GM15510 (cell line): ENCODE measurements around the gene ARAP1.

Experiments used
- POLR2A ChIP-seq: IDR thresholded peaks from 3 replicates; pipeline ENCODE4 v1.6.1; 2011; ENCODE audit warnings: borderline replicate concordance; ENCODE audit not compliant: insufficient read length; ENCODE audit errors: extremely low read depth

The ARAP1 gene

DNA sequence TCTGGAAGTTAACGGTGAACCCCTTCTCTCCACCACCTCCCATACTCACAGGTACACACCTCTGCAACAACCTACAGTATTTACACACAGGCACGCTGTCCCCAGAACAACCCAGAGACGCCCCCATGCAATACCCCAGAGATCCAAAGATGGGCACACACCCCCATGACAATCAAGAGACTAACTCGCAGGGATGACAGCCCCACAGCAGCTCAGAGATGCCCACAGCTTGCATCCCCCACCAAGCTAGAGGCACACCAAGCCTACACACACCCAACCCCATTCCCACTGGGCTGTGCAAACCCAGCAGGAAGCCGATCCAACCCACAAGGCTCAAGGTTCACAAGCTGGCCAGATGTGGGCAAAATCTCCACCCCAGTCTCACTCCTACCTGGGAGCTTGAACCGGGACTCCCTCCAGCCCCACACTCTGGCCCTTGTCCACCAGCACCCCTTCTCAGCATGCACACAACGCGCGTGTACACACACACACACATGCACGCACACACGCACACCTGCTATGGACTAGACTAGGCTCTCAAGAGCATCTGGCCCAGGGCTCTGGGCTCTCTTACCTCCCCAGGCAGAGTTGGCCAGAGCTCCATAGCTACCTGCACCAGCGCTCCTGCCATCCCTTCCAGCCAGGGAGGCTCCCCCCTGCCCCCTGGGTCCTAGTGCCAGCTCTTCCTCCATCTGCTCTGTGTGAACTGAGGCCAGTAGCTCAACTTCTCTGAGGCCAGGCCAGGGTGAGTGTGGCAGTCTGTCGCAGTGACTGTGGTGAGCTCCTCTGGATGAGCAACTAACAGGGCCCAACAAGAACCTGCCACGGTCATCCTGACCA is 30.1 kb upstream of the ARAP1 start:
- TF ChIP-seq POLR2A = no peak

DNA sequence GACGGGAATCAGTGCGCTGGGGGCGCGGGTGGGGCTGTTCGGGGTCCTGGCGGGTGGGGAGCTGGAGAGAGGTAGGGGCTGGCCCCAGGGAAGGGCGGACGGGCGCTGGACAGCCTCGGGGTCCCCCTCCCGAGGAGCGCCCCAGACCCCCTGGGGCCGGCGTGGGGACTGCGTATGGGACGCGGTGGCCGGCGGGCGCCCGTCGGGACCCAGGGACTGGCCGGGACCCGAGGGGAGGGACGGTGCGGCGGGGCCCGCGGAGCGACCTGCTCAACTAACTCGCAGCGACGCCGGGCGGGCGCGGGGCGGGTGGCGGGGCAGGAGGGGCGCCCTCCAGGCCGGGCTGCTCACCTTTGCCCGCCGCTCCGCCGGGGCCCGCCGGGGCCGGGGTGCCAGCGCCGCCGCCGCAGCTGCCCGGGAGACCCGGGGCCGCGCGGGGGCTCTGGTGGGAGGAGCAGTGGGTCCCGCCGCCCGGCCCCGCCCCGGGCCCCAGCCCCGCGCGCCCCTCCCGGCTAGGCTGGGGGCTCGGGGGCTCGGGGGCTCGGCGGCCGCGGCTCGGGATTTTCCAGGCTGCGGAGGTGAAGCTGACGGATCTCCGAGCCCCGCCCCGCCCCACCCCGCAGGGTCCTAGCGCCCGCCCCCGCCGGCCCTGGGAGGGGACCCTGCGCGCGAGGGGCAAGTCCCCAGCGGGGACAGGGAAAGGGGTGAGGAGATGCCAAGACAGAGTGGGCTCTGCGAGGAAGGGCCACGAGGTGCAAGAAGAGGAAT is 29.3 kb upstream of the ARAP1 start:
- TF ChIP-seq POLR2A = no peak

DNA sequence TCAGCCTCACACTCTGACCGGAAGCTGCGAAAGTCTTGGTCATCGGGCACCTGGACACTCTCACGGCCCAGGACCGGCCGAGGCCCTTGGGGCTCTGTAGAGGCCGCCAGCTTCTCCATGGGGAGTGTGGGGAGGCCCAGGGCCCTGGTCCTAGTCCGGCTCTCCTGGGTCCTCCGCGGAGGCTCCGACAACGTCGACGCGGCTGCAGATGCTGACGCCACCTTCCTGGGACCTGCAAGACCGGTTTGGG is 28.8 kb upstream of the ARAP1 start:
- TF ChIP-seq POLR2A = no peak

DNA sequence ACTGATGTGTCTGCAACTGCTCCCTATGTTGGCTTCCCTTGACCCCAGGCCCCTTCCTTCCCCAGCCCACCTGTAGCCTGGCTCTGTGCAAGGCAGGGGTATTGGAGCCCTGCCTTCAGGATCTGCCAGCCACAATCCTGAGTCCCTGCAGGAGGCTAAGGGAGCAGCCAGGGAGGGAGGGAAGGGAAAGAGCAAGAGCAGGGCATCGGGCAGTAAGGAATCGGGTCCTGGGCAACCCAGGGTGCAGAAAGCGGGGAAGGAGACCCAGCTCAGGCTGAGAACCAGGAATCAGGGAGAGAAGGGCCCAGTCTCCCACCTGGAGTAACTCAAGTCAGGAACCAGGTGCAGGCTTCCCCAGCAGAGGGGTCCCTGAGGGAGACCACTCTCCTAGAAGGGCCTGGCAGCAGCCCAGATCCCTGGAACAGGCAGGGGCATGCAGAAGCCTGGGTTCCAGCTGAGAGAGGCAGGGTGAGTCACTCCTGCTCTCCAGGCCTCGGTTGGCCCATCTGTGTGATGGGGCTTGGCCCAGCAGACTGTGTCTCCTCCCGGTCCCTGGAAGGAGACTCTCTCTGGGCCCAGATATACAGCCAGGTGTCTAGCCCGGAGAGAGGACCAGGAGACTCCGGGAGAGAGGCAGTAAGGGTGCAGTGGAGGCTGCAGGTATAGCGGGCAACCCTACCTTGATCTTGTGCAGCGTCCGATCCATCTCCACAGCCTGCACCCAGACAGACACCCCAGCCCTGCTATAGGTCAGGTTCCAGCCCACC is 28.3 kb upstream of the ARAP1 start:
- TF ChIP-seq POLR2A = no peak

DNA sequence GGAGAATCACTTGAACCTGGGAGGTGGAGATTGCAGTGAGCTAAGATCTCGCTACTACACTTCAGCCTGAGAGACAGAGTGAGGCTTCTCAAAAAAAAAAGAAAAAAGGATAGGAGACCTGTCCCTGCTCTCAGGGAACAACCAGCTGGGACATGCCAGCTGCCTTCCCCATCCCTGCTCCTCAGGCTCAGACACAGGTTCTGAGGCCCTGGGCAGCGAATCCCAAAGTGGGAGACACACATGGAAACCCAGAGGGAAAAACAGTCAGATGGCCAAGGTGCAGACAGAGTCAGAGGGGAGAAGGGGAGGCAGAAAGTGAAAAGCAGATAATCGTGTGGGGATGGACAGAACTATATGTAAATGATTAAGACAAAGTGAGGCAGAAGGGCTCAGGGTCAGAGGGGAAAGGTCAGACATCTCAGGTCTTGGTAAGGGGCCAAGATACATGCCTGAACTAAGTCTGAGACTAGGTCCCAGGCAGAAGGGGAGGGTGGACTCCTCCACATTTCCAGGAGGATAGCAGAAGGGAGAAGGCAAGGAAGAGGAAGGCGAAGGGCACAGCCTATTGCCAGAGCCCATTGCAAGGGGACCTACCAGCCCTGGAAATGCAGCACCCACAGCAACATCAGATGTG is 27.4 kb upstream of the ARAP1 start:
- no peak for TF ChIP-seq POLR2A

DNA sequence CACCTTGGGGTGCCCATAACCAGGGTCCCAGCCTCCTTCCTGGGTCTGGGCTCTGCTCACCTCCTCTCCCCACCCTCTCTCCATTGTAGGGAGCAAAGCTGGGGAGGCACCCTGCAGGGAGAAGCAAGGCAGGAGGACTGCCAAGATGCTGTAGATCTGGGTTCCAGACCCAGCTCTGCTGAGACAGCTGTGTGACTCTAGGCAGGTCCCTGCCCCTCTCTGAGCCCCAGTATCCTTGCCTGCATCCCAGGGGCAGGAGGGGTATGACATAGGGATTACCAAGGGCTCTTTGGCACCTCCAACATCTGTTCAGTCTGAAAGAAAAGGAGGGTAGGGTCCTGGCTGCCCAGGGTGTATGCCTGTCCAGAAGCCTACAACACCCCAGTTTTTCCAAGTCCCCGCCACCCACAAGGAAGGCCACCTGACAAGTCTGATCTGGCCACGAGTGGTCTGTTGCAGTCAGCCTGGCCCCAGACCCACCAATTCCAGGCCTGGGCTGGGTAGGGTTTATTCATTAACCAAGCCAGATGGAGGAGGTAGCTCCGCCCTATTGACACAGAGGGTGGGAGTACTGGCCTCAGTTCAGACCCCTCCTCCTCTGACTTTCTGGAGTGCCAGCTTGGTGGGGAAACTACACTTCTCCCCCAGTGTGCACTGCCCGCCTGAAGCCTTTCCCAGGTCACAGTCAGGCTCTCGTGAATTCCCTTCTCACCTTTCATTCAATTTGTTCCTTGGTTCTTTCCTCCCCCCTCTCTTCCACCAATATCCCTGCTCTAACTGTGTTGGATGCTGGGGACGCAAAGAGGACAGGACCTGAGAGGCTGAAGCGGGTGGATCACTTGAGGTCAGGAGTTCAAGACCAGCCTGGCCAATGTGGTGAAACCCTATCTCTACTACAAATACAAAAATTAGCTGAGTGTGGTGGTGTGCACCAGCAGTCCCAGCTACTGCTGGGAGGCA is 26.6 kb upstream of the ARAP1 start:
- no peak for TF ChIP-seq POLR2A

DNA sequence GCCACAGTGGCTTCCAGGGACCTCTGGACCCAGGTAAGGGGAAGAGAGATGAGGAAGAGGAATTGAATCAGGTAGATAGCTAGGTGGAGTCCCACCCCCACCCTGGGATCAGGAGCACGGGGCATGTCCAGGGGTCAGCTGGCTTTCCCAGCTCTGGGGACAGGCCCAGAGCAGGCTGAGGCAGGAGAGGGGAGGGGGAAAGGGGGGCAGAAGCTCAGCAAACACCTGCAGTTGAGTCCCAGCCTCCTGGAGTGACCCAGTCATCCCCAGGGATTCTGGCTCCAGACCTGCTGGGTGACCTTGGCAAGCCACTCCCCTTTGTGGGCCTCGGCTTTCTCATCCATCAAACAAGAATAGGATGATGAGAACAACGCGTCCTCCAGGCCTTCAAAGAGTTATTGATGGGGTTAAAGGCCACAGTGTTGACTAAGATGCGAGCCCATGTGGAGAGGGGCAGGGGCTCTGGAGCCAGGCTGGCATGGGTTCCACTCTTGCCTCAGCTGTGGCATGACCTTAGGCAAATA is 25.6 kb upstream of the ARAP1 start:
- TF ChIP-seq POLR2A = no peak

DNA sequence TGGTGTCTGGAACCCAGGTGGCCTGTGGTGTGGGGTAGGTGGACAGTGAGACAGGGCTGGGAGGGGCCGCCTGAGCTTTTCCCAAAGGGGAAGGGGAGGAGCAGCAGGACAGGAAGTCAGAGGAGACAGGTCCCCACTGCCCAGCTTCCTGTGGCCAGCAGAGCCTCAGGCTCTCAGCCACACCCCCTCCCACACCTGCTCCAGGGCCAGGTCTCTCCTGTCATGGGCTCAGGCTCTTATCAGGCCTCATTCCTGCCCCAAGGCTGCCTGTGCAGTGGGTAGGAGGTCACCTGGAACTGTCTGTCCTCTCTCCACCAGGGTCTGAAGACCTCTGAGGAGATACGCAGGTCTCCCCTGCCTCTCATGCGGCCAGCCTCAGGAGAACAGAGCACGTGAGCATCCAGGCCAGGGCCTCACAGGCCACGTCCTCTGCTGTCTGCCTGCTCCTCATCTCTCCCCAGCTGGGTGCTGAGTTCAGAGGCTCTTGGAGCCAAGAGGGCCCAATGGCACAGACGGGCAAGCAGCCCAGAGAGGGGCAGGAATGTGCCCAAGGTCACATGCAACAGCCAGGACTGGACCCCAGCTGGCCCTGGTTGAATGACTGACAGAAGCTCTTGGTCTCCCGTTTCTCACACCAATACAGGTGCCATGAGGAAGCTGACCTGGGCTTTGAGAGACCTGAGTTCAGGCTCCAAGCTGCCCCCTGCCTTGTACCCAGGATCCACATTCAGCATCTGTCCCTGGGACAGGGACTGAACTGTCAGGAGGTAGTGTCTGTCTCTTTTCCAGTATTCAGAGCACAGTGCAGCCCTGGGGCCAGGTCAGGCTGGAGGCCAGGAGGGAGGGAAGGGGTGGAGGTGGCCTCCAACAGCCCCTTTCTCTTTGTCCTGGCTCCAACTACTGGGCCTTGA is 24.9 kb upstream of the ARAP1 start:
- TF ChIP-seq POLR2A = no peak

DNA sequence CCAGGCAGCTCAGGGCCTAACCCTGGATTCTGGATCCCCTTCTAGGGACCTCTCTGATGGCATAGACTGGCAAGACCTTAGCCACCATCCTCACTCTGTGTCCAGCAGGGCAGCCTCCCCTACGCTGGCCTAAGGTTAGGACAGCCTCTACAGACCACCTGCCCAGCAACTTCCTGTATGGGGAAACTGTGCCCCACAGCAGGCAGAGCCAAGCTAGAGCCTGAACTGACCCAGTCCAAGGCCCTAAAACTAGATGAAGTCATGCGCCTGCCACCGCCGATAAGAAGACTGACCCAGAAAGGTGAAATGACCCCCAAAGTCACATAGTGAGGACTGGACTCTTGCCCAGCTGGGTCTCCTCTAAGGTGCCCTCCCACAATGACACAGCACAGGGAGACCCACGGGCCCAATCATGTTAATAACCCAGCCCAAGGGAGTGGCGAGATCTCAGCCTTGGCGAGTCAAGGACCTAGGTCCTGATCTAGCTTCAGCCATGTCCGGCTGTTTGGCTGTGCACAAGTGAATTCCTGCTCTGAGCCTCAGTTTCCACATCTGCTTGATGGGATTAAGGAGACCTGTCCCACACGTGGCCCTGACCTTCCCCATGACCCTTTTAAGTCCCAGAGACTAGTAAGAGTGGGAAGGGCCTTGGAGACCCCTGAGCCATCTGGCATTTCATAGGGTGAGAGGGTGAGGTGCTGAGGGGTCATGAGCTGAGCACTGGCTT is 24.1 kb upstream of the ARAP1 start:
- no peak for TF ChIP-seq POLR2A

DNA sequence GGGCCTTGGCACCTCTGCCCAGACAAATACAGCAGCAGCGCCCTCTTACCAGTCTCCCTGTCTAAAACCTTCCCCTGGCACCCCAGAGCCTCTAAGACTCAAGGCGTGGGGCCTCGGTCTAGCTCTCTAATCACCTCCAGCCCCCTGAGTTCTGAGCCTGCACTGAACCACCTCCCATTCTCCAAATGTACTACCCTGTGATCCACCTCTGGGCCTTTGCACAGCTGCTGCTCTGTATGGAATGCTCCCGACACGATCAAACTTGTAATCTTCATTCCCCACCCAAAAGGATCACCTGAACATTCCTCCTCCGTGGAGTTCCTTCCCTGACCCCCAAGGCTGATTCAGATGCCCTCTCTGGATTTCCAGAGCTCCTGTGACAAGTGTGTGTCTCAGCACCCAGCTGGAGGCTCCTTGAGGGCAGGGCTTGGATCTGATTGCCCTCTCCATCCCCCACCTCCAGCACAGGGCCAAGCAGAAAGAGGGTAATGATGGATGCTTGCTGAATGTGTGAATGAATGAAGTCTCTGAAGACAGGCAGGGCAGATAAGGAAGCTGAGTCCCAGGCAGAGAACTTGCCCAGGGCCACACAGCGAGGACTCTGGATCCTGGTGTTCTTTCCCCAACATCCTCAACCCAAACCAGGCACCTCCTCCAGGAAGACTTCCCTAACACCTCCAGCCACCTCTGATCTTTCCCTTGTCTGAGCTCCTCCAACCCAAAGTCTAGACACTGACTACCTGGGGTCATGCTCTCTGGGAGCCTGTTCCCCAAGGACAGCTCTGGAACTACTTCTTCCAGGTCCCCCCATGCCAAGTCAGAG is 23.3 kb upstream of the ARAP1 start:
- no peak for TF ChIP-seq POLR2A

DNA sequence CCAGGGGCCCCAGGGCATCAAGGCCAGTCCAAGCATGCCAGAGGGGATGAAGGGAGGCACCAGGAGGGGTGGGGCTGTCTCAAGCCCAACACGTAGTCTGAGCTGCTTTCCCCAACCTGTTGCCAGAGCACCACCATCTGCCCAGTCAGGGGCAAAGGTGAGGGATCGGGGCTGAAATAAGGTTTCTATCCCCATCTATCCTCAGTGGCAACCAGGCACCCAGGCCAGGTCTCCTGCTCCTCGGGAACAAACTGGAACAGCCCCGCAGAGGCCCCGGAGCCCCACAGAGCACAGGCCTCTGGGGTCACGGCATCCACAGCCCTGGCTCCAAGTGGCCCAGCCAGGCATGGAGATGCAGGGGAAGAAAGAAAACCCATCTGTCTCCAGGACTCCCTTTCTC is 22.3 kb upstream of the ARAP1 start:
- no peak for TF ChIP-seq POLR2A
